GM19238 (cell line): ENCODE data around the gene TCERG1.

Experiments
- DNase-seq: peaks from one replicate; pipeline ENCODE4 v3.0.0; 2011; ENCODE audit warnings: low spot score; ENCODE audit not compliant: insufficient read length

TCERG1 gene

DNA sequence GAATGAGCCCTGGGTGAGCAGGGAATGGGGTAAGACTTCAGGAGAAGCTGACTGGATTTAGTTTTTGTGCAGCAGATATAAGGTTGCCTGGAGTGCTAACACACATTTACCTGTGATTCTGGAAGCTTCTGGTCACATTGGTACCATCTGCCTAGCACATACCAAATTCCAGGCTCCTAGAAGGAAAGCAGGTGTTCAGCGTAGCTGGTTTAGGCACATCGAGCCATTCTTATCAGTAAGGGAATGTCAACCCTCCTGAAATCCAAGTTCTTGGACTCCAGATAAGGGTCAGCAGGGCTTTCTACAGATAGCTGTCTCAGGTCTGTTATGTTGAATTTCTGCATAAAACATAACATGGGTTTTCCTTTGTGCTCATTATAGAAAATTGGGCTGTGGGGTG, 10.3 kb downstream of the TCERG1 start:
- DNase-seq, result no peak

DNA sequence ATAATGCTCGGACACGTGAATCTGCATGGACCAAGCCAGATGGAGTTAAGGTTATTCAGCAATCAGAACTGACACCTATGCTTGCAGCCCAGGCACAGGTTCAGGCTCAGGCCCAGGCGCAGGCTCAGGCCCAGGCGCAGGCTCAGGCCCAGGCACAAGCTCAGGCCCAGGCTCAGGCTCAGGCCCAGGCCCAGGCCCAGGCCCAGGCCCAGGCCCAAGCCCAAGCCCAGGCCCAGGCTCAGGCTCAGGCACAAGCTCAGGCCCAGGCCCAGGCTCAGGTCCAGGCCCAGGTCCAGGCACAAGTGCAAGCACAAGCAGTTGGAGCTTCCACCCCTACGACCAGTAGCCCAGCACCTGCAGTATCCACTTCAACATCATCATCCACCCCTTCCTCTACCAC, 11.8 kb downstream of the TCERG1 start:
- DNase-seq, result no peak

DNA sequence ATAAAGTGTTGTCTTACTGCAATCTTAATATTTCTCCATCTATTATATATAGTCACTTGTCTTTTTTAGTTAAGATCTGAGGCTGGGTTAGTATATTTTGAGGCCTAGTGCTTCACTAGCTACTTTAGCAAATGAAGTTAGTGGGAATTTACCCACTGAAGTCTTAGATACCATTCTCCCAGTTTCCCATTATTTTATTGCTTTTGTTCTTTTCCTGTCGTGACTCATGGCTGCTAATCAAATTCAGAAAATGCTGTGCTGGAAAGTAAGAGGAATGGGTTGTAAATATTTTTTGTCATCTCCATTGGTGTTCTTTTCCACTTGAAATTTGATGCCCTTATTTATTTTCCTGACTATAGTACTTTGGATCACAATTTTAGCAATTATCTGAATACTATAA, 14.2 kb downstream of the TCERG1 start:
- no peak for DNase-seq

DNA sequence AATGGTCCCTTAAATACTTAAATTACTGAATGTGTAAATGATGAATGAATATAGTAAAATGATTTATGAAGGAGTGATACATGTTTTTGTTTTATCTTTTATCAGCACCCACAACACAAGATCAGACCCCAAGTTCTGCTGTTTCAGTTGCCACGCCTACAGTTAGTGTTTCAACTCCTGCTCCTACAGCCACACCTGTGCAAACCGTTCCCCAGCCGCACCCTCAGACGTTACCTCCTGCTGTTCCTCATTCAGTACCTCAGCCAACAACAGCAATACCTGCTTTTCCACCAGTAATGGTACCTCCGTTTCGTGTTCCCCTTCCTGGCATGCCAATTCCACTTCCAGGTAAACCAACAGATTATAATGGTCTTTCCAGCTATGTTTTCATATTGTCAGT, 16.3 kb downstream of the TCERG1 start:
- no peak for DNase-seq

DNA sequence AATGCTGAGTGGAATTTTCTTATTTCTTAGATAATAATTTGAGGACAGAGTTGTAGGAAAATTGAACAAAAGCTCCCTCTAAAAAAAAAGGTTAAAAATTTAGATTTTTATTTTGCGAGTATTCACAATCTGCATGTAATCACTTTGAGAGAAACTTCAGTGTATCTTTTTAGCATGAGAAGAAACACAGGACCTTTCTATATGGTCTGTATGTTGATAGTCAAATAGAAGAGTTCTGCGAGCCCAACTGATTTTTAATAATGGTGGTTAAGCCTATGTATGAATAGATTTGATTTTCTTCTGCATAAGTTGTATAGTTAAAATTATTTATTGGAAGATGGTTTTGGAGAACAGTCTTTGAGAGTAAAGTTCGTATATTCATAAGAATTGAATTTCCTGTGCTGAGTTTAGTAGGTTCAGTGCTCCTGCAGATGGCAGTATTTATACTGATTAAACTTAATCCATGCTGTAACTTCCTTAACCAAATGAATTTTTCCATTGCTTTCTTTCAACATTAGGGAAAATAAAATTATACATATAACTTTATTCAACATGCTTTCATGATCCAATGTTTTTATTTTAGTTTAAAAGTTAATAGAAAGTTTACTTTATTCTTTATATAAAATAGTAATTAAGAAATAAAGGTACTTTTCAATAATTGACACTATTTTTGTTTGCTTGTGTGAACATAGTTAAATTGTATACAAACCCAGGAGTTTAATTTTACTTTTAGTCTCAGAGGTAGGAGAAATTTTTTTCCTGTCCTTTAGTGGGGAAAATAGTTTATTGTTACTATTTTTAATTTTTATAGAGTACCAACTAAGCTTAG, 19.6 kb downstream of the TCERG1 start:
- no peak for DNase-seq

DNA sequence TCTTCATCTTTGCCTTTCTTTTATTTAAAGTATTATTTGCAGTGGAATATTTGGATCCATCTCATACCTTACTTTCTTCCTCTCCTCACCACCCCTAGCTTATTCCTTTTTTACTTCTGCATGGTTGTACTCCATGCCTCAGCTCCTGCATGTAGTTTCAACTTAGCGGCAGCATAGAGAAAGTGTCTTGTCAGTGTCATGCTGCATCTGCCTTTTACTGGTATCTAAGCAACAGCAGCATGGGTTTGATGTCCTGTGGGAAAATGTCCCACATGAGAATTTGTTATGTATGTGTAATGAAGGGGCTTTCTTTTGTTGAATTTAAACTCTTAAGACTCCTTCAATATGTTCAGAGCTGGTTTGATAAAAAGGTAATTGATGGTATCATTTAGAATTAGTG, 20.6 kb downstream of the TCERG1 start:
- DNase-seq, result no peak

DNA sequence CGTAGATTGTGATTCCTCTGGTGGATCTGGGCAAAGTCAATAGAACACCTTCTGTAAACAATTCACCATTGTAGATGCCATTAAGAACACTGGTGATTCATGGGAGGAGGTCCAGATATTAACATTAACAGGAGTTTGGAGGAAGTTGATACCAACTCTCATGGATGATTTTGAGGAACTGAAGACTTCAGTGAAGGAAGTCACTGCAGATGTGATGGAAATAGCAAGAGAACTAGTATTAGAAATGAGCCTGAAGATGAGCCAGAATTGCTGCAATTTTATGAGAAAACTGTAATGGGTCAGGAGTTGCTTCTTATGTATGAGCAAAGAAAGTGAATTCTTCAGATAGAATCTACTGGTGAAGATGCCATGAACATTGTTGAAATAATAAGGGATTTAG, 26.9 kb downstream of the TCERG1 start:
- no peak for DNase-seq

DNA sequence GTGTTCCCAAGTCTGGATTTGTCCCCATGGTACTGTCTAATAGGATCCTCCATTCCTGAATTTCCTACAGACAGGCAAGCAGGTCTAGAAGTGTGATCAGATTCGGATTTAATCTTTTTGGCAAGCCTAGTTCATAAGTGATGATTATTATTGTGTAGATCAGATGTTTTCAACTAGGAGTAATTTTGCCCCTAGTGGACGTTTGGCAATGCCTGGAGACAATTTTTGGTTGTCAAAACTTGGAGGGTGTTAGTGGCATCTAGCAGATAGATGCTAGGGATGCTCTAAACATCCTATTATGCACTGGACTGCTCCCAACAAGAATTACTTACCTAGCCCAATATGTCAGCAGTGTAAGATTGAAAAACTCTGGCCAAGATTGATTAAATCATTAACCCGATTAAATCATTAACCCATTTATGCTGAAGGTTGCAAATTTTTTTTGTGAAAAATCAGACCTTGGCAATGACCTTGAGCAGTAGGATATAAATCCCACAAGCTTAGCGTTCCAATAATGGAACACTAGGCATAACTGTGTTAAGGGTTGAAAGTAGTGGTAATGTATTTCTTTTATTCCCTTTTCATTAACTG, 28.2 kb downstream of the TCERG1 start:
- DNase-seq, result no peak

DNA sequence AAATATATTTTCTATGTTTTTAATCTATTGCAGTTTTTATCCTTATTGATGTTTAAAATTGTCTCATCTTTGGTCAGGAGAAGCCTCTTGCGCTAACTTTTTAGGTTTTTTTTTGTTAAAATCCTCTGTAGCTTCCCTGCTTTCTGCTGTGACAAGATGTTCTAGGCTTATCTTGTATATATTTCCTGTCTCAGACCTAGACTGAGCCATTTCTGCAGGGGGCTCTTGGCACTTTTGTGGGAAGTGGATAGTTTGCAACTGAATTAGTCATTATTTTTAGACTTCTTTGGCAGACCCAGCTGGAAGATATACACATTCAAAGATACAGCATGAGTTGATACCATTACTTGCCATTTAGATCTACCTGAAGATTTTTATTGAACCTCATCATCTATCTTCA, 28.8 kb downstream of the TCERG1 start:
- no peak for DNase-seq

DNA sequence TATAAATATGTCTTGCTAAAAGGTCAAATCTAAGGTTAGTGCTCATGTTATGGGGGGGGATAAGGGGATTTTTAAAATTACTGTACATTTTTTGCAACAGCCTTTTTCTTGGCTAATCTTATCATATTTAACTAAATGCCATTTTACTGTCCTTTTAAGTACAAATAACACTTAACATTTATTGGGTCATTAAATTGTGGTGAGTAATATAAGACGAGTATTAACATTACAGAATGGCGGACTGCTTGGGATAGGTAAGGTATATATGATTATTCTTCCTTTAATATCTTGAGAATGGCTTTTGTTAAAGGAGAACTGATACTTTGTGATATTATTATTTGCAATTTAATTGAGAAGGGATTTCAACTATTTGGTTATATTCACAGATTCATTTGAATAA, 35.6 kb downstream of the TCERG1 start:
- no peak for DNase-seq

DNA sequence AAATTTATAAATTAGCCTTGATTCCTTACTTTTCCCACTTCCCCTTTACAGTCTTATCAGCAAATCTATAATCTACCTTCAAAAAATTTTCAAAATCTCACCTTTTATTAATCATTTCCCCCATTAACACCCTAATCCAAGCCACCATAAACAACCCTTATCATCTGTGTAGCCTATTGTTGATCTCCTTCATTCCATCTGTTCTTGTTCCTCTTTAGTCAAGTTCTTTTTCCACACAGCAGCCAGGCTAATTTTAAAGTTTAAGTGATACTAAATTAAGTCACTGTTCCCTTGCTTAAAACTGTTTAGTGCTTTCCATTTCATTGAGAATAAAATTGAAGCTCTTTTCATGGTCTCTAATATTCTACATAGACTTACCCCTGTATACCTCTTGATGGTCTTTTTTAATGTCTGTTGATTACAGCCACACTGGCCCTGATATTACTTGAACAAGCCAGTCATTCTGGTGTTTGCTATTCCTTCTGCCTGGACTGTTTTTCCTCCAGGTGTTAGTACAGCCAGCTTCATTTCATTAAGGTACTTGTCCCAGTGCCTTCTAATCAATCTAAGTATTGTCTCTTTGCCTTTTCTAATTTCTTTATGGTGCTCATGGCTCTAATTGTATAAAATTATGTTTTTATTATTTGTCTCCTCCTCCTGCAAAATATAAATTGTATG, 37.7 kb downstream of the TCERG1 start:
- no peak for DNase-seq

DNA sequence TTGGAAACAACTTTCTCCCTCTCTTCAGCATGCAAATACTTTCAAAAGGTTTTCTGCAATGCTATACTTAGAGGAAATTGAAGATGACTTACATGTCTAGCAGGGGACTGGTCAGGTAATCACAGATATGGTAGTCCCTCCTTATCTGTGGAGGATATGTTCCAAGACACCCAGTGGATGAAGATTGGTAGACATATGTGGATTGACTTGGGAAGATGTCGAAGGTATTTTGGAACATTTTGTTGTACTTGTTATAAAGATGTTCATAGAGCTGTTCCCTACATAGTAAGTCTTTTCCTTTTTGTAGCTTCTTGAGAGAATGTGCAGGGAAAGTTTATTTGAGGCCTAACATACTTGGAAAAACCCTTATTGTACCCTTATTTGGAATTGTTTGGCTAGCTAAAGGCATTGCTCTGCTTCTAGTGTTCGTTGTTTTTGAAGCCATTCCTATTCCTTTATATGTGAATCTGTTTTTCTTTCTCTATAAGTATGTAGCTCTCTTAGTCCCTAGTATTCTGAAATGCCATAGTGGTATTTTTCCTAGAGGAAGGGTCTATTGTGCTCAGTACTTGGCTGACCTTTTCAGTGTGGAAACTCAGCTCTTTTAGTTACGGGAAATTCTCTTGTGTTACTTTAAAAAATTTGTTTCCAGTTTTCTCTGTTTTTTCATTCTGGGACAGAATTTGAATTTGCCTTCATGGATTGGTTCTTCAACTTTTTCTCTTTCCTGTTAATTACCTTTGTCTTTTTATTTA, 43.1 kb downstream of the TCERG1 start:
- DNase-seq, result no peak

DNA sequence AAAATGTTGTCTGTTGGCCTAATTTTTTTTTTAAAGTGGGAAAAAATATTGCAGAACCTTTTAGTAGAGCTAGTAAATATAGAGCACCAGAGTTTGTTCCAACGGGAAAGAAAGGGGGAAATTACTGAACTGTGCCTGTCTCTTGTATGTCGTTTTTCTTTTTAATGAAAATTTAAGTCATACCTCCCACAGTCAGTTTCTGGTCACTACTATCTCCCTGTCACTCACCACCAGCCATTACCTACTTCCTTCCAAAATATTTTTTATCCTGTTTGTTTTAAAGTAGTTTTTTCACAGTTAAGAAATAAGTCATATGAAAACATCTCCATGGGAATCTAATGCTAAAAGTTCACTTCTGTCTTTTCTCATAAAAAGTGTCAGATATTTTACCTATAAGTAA, 47.5 kb downstream of the TCERG1 start:
- DNase-seq, result no peak

DNA sequence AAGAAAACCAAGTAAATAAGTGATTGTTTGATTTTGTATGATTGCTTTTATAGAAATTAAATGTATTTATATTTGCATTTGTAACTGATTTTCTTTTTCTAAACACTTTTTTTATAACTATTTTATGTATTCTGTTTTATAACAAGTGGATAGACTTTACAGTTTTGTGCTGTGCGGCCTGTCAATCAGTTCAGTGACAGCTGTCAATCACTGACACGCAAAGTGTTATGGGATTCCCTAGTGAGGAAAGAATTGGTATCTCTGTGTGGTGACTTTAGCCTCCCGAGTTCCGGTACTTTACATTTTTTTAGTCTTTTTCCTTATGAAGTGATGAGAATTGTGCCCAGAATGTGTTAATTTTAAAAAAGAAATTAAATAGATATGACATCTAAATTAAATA, 52.5 kb downstream of the TCERG1 start:
- DNase-seq, result no peak

DNA sequence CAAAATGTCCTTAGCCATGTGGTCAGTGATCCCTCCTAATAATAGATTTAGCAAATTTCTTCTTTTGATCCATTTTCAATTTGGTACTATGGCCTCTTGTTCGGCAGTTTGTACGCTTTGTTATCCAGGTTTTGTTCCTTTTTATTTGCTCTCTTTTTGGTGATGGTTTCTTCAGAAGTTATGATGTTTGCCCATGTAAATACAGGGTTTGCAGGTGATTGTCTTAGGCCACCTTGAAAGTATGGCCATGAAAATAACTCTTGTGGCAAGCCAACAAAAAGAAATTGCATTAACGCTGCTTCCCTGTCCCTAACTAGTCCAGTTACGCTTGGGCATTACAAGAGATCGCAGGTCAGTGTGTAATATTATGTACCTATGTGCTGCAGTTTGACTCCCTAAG, 60.3 kb downstream of the TCERG1 start:
- no peak for DNase-seq

DNA sequence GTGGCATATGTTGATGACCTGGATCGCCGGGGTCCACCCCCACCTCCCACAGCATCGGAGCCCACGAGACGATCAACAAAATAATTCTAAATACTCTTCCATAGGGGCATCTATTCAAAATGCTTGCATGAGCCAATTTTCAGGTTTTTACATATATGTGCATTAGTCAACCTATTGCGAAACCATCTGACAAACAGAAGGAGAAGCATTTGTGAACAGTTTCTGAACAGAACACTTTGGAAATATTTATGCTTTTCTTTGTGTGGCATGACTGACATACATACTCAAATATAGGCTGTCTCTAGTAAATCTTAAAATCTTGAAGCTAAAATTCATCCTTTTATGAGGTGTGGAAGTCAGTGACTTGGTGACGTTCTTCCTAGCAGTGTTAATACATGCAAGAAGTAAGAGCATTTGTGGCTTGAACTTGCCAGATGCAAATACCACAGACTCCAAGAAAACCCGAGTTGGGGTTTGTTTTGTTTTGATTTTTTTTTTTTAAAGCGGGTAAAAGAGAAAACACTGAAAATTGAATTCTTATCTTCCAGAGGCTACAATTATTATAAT, 63.5 kb downstream of the TCERG1 start:
- DNase-seq, result no peak

DNA sequence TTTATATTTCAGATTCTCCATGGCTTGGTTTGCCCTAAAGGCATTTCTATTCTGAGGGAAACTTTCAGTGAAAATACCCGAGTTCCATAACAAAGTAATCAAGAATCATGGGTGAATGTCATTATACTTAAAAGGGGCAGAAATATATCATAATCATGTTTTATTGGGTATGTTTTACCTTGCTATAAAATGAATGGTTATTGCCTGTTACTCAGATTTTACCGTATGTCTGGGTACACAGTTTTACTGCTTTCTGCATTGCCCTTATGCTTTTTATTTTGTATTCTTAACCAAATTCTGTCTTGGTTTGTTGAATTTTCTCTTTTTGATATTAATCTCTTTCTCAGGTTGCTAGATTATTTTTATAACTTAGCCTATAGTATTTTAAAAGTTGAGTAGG, 66.3 kb downstream of the TCERG1 start:
- DNase-seq, result no peak

DNA sequence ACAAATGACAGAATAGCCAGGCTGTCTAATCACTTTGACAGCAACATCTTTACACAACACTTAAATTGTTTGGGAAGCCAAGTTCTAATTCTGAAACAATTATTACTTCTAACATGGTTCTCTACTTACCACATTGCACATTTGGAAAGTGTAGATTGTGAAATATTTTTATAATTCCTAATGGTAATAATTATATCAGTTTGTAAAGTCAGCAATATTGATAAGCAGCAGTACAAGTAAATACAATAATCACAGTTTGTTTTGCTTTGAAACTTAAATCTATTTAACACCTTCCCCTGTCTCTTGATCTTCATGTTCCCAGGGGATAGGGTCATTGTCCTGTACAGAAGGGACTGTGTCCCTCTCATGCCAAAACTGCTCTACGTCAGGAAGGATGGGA, 67.4 kb downstream of the TCERG1 start:
- DNase-seq, result no peak

DNA sequence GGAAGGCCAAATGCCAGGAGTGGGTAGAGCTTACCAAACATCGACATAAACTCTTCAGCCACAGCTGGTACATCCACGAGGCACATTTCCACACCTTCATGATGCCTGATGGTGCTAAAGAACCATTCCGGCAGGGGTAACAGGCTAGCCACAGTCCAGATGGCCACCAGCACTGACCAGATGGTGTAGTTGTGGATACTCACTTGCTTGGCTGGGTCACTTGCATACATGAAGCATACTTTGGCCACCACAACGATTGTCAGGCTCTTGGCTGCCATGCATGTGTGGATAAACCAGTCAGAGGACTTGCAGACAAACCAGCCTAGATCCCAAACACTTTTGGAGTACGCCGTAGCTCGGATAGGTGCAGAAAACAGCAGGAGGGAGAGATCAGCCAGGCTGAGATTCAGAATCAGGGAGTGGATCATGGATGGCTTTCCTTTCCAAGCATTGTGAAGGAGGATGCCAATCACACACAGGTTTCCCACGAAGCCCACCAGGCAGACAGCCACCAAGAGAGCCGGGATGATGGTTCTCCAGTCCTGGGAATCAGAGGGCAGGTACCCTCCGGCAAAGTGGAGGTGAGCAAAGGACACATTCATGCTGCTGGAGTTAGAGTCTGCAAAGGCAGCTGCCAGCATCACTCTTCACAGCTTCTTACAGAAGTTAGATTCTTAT, 68.5 kb downstream of the TCERG1 start:
- no peak for DNase-seq

DNA sequence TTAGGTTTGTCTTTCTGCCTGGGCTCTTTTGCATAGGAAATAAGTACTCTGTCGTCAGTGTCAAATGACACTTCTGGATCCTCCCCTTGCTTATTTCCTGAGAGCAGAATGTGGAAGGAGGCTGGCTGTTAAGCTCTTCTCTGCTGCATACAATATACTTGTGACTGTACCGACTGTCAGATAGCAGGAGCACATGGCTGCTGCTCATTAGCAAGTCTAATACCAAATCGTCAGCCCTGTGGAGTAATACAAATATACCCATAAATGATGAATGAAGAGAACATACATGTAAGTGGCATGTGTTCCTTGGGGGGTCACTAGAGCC, 69.0 kb downstream of the TCERG1 start, which contains the start of gene GPR151:
Gene GPR151, minus strand, starts transcription at position 40 of the 325 bp plus-strand sequence. CDS start 77 bp downstream, outside the sequence.
- no peak for DNase-seq

DNA sequence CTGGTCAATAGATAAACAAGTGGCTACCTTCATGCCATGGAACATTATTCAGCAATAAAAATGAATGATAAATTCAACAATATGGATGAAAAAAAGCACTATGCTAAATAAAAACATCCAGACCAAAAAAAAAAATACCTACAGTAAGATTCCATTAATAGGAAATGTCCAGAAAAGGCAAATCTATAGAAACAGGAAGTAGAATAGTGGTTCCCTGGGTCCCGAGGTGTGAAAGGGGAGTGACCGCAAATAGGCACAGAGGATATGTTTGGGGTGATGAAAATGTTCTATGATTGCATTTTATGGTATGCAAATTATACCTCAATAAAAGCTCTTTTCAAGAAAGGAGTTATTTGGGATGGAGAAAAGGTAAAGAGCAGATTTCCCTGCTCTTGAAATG, 72.4 kb downstream of the TCERG1 start:
- DNase-seq, result no peak
